H1 (cell line): ENCODE measurements around the gene PRRG4. TPM values are rescaled to one million over a fixed set of nuclear protein-coding genes. Genes with fewer than 3 reads are reported as not detected.

Source experiments
- EP300 ChIP-seq, 2 experiments: IDR thresholded peaks; 1 replicate in 1 of 2; 2 replicates in 1 of 2; pipeline ENCODE4 v1.6.1; 2011 to 2012; ENCODE audit warnings: low read depth in 2 of 2, low read length in 2 of 2, mild to moderate bottlenecking in 2 of 2, borderline replicate concordance in 1 of 2, inconsistent platforms in 1 of 2, moderate library complexity in 1 of 2
- JUND ChIP-seq: IDR thresholded peaks from 2 replicates; pipeline ENCODE4 v1.6.1; 2011; ENCODE audit warnings: mild to moderate bottlenecking, improper control_type of control experiment, low read length
- RAD21 ChIP-seq, 2 experiments: IDR thresholded peaks in 1 of 2; conservative IDR thresholded peaks in 1 of 2; 2 replicates each; pipeline ENCODE4 v1.6.1; 2011; ENCODE audit warnings: low read depth in 2 of 2, low read length in 2 of 2, improper control_type of control experiment in 1 of 2, inconsistent platforms in 1 of 2, mild to moderate bottlenecking in 1 of 2, moderate library complexity in 1 of 2
- SP1 ChIP-seq: IDR thresholded peaks from 2 replicates; pipeline ENCODE4 v1.6.1; 2011; ENCODE audit warnings: low read depth, low read length
- polyA plus RNA-seq, 7 experiments: library from polyadenylated mRNA; depleted of rRNA in 3 of 7; stranded (reverse) in 5 of 7; unstranded in 2 of 7; fragments of >200 nt in 5 of 7; fragments of 200-250 nt in 2 of 7; gene quantifications; 1 replicate in 5 of 7; 2 replicates in 1 of 7; 4 replicates in 1 of 7; pipeline versions ENCODE4 v1.2.1 to v1.2.3, GENCODE V29; 2011 to 2013; ENCODE audit warnings: missing spikeins in 2 of 7, mixed read lengths in 2 of 7
- total RNA-seq: library from RNA; stranded (reverse); fragmentation: NEBNext Ultra II Directional; extraction: Animal tissue kit (Norgen Biotek cat#: 25700); gene quantifications from 2 replicates; pipeline ENCODE4 v1.2.1, GENCODE V29; 2021
- TF ChIP-seq, protein P1 (sequence below): IDR thresholded peaks from 2 replicates; pipeline ENCODE4 v1.6.1; 2011; ENCODE audit warnings: low read length, improper control_type of control experiment
- TF ChIP-seq, protein P2 (sequence below), 3 experiments: IDR thresholded peaks; 1 replicate in 2 of 3; 2 replicates in 1 of 3; pipeline versions ENCODE4 v1.5.1 to v1.6.1; 2011; ENCODE audit warnings: low read length in 3 of 3, mild to moderate bottlenecking in 3 of 3, inconsistent platforms in 2 of 3, low read depth in 1 of 3, moderate library complexity in 1 of 3; ENCODE audit not compliant: insufficient read depth in 1 of 3; ENCODE audit errors: control extremely low read depth in 1 of 3

Gene PRRG4
- total and polyA plus RNA-seq, 2 of the 8 experiments (the other 6 are each of a cell fraction or from before 2014, with no cell fraction given): 0.65 to 1.7 TPM

DNA sequence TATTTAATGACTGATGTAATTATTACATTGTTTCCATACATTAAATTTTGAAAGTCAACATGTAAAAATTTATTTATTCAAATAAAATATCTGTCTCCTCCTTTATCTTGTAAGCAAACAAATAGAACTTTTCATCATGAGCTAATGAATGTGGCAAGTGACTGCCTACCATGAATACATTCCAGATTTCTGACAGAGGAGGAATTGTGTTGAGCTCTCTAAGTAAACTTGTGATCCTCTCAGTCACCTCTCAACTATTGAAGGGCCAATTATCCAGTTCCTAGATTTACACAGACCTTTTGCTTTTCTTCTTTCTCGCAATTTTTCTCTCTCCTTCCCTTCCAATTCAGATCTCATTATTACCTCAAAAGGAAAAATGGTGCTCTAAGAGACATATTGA is 21.5 kb downstream of the PRRG4 start (continued):
- TF ChIP-seq EP300 (IDR thresholded peaks at IDR 0.05; ENCODE audit: borderline replicate concordance in 1 of 2, low read depth in 2 of 2, low read length in 2 of 2) (no peak), JUND (no peak), RAD21 (IDR thresholded peaks at IDR 0.05 in 1 of 2, conservative IDR thresholded peaks at IDR 0.05 in 1 of 2; ENCODE audit: low read depth in 2 of 2, low read length in 2 of 2) (no peak), SP1 (no peak)
- TF ChIP-seq, protein P1, sequence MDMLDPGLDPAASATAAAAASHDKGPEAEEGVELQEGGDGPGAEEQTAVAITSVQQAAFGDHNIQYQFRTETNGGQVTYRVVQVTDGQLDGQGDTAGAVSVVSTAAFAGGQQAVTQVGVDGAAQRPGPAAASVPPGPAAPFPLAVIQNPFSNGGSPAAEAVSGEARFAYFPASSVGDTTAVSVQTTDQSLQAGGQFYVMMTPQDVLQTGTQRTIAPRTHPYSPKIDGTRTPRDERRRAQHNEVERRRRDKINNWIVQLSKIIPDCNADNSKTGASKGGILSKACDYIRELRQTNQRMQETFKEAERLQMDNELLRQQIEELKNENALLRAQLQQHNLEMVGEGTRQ: no peak
- TF ChIP-seq, protein P2, sequence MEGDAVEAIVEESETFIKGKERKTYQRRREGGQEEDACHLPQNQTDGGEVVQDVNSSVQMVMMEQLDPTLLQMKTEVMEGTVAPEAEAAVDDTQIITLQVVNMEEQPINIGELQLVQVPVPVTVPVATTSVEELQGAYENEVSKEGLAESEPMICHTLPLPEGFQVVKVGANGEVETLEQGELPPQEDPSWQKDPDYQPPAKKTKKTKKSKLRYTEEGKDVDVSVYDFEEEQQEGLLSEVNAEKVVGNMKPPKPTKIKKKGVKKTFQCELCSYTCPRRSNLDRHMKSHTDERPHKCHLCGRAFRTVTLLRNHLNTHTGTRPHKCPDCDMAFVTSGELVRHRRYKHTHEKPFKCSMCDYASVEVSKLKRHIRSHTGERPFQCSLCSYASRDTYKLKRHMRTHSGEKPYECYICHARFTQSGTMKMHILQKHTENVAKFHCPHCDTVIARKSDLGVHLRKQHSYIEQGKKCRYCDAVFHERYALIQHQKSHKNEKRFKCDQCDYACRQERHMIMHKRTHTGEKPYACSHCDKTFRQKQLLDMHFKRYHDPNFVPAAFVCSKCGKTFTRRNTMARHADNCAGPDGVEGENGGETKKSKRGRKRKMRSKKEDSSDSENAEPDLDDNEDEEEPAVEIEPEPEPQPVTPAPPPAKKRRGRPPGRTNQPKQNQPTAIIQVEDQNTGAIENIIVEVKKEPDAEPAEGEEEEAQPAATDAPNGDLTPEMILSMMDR (IDR thresholded peaks at IDR 0.05; ENCODE audit: control extremely low read depth in 1 of 3, insufficient read depth in 1 of 3, low read depth in 1 of 3, low read length in 3 of 3): no peak
